ENCODE results near the gene EPHB1. TPM values are rescaled to one million over a fixed set of nuclear protein-coding genes. Genes with fewer than 3 reads are reported as not detected.

The EPHB1 gene
- total RNA-seq, 4 donors from 2014 or later = 0.82 to 2.2 (median 1.2) TPM

DNA sequence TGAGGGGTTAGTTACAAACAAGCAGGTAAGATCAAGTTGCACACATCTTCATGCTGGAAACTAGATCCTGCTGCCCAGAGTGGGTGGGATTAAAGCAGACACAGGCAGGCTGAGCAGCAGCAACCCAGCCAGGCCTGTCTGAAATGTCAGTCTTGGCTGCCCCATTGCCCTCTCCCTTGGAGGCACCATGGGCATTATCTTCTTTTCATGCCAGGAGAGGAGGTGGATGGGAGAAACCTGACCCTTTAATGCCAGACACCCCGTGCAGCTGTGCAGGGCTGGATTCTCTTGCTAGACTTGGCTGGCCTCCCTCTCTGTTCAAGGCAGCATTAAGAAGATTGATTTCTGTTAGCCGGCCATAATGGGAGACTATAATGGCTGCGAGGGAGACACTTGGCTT lies 23.0 kb upstream of the EPHB1 start:
- DNase-seq = no peak
- Histone ChIP-seq H3K36me3 (no peaks in the 10 kb centered on the region), H3K27ac (no peak overlapping the region), H3K4me1 (no peaks in the 10 kb centered on the region), H3K9me3 (no peaks in the 10 kb centered on the region), H3K4me3 (no peak overlapping the region), H3K27me3 (no peaks in the 10 kb centered on the region)
- TF ChIP-seq POLR2AphosphoS5 (IDR thresholded peaks at IDR 0.05) = no peak
- TF ChIP-seq EP300 (IDR thresholded peaks at IDR 0.05; ENCODE audit: low read depth) = no peak
- no peak for TF ChIP-seq POLR2A (IDR thresholded peaks at IDR 0.05)
- TF ChIP-seq, protein P1, sequence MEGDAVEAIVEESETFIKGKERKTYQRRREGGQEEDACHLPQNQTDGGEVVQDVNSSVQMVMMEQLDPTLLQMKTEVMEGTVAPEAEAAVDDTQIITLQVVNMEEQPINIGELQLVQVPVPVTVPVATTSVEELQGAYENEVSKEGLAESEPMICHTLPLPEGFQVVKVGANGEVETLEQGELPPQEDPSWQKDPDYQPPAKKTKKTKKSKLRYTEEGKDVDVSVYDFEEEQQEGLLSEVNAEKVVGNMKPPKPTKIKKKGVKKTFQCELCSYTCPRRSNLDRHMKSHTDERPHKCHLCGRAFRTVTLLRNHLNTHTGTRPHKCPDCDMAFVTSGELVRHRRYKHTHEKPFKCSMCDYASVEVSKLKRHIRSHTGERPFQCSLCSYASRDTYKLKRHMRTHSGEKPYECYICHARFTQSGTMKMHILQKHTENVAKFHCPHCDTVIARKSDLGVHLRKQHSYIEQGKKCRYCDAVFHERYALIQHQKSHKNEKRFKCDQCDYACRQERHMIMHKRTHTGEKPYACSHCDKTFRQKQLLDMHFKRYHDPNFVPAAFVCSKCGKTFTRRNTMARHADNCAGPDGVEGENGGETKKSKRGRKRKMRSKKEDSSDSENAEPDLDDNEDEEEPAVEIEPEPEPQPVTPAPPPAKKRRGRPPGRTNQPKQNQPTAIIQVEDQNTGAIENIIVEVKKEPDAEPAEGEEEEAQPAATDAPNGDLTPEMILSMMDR (IDR thresholded peaks at IDR 0.05) = no peak
- WGBS, 2 donors (ENCODE audit: low coverage in 1 of 2) = 74% methylated on average over 3 of the region's 3 CpGs; no CpG with 5 or more reads in 1 of the 2 donors
- in situ Hi-C loops (cut with MboI; ENCODE audit: low pct_ligation_motif_present in 1 of 4, low pct_unique_long_range_greater_than_20kb in 1 of 4, low sequenced_read_pairs in 3 of 4) = no loop called here
- intact Hi-C loops (cut with DNase I; ENCODE audit: low total_unique reads) = no loop called here

DNA sequence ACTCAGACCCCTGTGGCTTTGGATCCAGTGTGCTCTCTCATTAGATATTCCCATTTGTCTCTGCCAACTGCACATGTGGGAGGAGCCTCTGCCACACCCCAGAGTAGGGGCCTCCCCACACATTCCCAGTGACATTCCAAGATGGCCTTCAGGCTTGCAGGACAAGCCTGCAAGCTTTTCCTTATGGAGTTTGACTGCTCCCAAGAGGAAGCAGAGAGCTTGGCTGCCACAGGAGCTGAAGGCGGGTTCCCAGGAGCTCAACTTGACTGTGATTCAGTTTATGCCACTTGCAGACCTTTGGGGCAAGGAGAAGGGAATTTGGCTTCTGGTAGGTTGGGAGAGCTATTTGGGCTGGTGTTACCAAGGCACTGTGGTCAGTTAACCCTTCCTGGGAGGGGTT lies 22.5 kb upstream of the EPHB1 start:
- WGBS, 2 donors (ENCODE audit: low coverage in 1 of 2) = 100% methylated on average over 1 of the region's 1 CpG; no CpG with 5 or more reads in 1 of the 2 donors
- Histone ChIP-seq H3K36me3 (no peaks in the 10 kb centered on the region), H3K9me3 (no peaks in the 10 kb centered on the region), H3K27me3 (no peaks in the 10 kb centered on the region), H3K27ac (no peak overlapping the region), H3K4me3 (no peak overlapping the region), H3K4me1 (no peaks in the 10 kb centered on the region)
- TF ChIP-seq POLR2AphosphoS5 (IDR thresholded peaks at IDR 0.05) (no peak), POLR2A (IDR thresholded peaks at IDR 0.05) (no peak), EP300 (IDR thresholded peaks at IDR 0.05; ENCODE audit: low read depth) (no peak)
- TF ChIP-seq, protein P1 (IDR thresholded peaks at IDR 0.05) = no peak
- in situ Hi-C loops (cut with MboI; ENCODE audit: low pct_ligation_motif_present in 1 of 4, low pct_unique_long_range_greater_than_20kb in 1 of 4, low sequenced_read_pairs in 3 of 4) (no loop called here), intact Hi-C loops (cut with DNase I; ENCODE audit: low total_unique reads) (no loop called here)
- no peak for DNase-seq

DNA sequence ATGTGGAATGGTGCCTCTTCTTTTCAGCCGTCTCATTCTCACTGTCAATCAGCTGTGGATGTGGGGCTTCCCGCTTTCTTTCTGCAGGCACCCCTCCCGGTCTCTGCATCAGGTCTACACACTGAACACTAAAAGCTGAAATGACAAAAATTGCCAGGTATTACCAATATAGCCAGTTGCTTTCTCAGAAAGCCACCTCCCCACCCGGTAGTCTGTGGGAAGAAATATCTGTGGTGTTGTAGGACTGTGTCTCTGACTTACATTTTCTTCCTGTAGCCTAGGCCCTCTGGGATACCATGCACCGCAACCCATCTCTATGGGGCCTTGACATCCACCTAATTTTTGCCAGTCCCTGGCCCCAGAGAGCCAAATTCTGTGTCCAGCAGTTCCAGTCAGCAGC lies 19.2 kb upstream of the EPHB1 start:
- no peak for DNase-seq
- Histone ChIP-seq H3K4me3 (no peak overlapping the region), H3K4me1 (no peaks in the 10 kb centered on the region), H3K27me3 (no peaks in the 10 kb centered on the region), H3K9me3 (no peaks in the 10 kb centered on the region), H3K36me3 (no peaks in the 10 kb centered on the region), H3K27ac (no peak overlapping the region)
- no peak for TF ChIP-seq POLR2A (IDR thresholded peaks at IDR 0.05)
- no peak for TF ChIP-seq EP300 (IDR thresholded peaks at IDR 0.05; ENCODE audit: low read depth)
- TF ChIP-seq, protein P1 (IDR thresholded peaks at IDR 0.05) = no peak
- TF ChIP-seq POLR2AphosphoS5 (IDR thresholded peaks at IDR 0.05) = no peak
- in situ Hi-C loops (cut with MboI; ENCODE audit: low pct_ligation_motif_present in 1 of 4, low pct_unique_long_range_greater_than_20kb in 1 of 4, low sequenced_read_pairs in 3 of 4) = loop anchor here (25.0 kb wide), 3 partner anchors 711 to 1111 kb away; no protein-coding TSS in a partner anchor
- intact Hi-C loops (cut with DNase I; ENCODE audit: low total_unique reads) = no loop called here
- 78 to 100% methylated on average over 2 to 5 of the region's 5 CpGs for WGBS, 2 donors (ENCODE audit: low coverage in 1 of 2)

DNA sequence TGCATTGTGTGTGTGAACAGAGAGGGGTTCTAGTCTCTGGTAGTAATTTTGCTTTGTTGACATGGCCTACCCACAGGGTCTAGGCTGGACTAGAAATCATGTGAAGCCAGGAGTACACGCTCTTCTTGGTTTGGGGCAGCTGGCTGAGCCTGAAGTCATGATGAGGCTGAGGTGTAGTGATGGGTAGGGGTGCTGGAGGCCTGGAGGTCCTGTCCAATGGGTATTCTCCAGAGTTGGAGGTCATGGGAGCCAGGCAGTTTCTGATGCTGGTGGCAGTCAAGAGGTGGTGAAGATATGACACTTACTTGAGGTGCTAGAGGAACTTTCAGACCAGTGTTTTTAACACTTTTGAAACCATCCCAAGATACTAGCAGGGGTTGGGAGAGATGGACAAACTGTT lies 18.5 kb upstream of the EPHB1 start:
- whole genome bisulfite sequencing, 2 donors (ENCODE audit: low coverage in 1 of 2) = 71 to 93% methylated on average over 1 of the region's 1 CpG
- in situ Hi-C loops (cut with MboI; ENCODE audit: low pct_ligation_motif_present in 1 of 4, low pct_unique_long_range_greater_than_20kb in 1 of 4, low sequenced_read_pairs in 3 of 4) = loop anchor here (25.0 kb wide), 3 partner anchors 711 to 1111 kb away; no protein-coding TSS in a partner anchor
- TF ChIP-seq, protein P1 (IDR thresholded peaks at IDR 0.05) = no peak
- TF ChIP-seq POLR2A (IDR thresholded peaks at IDR 0.05) = no peak
- TF ChIP-seq EP300 (IDR thresholded peaks at IDR 0.05; ENCODE audit: low read depth) = no peak

More for the DNA sequence above, 18.5 kb upstream of the EPHB1 start:
- Histone ChIP-seq H3K4me3 (no peak overlapping the region), H3K27me3 (no peaks in the 10 kb centered on the region), H3K27ac (no peak overlapping the region), H3K4me1 (no peaks in the 10 kb centered on the region), H3K36me3 (no peaks in the 10 kb centered on the region), H3K9me3 (no peaks in the 10 kb centered on the region)
- DNase-seq = no peak
- intact Hi-C loops (cut with DNase I; ENCODE audit: low total_unique reads) = no loop called here

All from transverse colon (tissue), 4 donors.